Measurements from ENCODE around the gene FBN1.

DNA sequence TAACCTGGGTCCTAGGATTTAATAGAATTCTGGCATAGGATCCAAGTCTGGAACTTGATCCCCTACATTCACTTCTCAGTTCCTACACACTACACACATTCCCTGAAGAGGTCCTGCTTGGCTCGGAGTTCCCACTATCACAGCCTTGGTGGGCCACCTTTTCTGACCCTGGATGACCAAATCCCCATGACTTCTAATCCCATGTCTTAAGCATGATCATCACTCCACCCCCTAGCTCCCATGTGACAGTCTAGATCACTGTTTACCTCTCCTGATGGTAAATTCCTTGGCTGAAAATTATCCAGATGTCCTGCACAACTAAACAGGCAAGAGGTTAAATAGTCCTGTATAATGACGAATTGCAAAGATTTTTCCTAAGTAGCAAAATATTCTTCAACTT lies 274.0 kb downstream of the FBN1 start:
- TF ChIP-seq, protein P1, sequence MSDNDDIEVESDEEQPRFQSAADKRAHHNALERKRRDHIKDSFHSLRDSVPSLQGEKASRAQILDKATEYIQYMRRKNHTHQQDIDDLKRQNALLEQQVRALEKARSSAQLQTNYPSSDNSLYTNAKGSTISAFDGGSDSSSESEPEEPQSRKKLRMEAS (CRISPR knock-in tag; IDR thresholded peaks at IDR 0.05) = no peak
- TF ChIP-seq, protein P2, sequence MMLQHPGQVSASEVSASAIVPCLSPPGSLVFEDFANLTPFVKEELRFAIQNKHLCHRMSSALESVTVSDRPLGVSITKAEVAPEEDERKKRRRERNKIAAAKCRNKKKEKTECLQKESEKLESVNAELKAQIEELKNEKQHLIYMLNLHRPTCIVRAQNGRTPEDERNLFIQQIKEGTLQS (CRISPR knock-in tag; conservative IDR thresholded peaks at IDR 0.05) = no peak

Data from WTC11 (cell line).